Esophagus squamous epithelium (tissue), 5 donors: ENCODE results near the gene UBL3. TPM values are rescaled to one million over a fixed set of nuclear protein-coding genes. Genes with fewer than 3 reads are reported as not detected.

ENCODE experiments used
- DNase-seq: peaks from one replicate; lab custom pipeline; 2025; lab: John Stamatoyannopoulos, UW
- H3K27ac ChIP-seq, 4 donors: fragments of 200-600 bp; sonication (generic); one replicate each; pipeline ENCODE4 v1.5.1; 2016 to 2019; ENCODE audit warnings: mild to moderate bottlenecking in 1 of 4
- H3K27me3 ChIP-seq, 4 donors: fragments of 200-600 bp; sonication (generic); 1 replicate in 3 of 4; 2 replicates in 1 of 4; pipeline versions ENCODE4 v1.5.1 to v1.6.0; 2017 to 2021; ENCODE audit warnings: antibody characterized with exemption in 1 of 4
- H3K36me3 ChIP-seq, 3 donors: fragments of 200-600 bp; sonication (generic); one replicate each; pipeline ENCODE4 v1.5.1; 2016 to 2019
- H3K4me1 ChIP-seq, 3 donors: fragments of 200-600 bp; sonication (generic); one replicate each; pipeline ENCODE4 v1.5.1; 2017 to 2019
- H3K4me3 ChIP-seq, 4 donors: fragments of 200-600 bp; sonication (generic); 1 replicate in 3 of 4; 2 replicates in 1 of 4; pipeline ENCODE4 v1.5.1; 2016 to 2019; ENCODE audit warnings: mild to moderate bottlenecking in 2 of 4, moderate library complexity in 1 of 4
- H3K9me3 ChIP-seq, 3 donors: fragments of 200-600 bp; sonication (generic); one replicate each; pipeline ENCODE4 v1.5.1; 2016 to 2019
- POLR2A ChIP-seq, 4 donors: fragments of 450-650 bp; IDR thresholded peaks; one replicate each; pipeline ENCODE4 v1.6.1; 2017; ENCODE audit warnings: antibody characterized with exemption in 4 of 4, mild to moderate bottlenecking in 4 of 4, moderate library complexity in 3 of 4
- WGBS, 2 donors: methylation state at CpG; one replicate each; pipeline ENCODE4 v1.1.5; 2018; 5-methylcytosine and 5-hydroxymethylcytosine counted together
- intact Hi-C: fragments of 100-400 bp; cut with DNase I; formaldehyde crosslinking; loops from one replicate; pipeline ENCODE4 v1.15.0; 2022
- total RNA-seq, 4 donors: library from RNA; depleted of rRNA; stranded (reverse); fragments of >200 nt; gene quantifications; one replicate each; pipeline ENCODE4 v1.1.0, GENCODE V29; 2016
- TF ChIP-seq, protein P1 (sequence below), 6 experiments: fragments of 450-650 bp in 4 of 6; fragments of 200-600 bp in 2 of 6; sonication (generic) in 2 of 6; IDR thresholded peaks; one replicate each; pipeline ENCODE4 v1.5.1; 2016 to 2019; ENCODE audit warnings: antibody characterized with exemption in 6 of 6, mild to moderate bottlenecking in 4 of 6, moderate library complexity in 4 of 6
- donor health status: DM: yes; HTN: yes; CAD: no.

Gene UBL3
- total RNA-seq, 4 donors from 2014 or later: 28.1 to 47.1 (median 35.4) TPM

DNA sequence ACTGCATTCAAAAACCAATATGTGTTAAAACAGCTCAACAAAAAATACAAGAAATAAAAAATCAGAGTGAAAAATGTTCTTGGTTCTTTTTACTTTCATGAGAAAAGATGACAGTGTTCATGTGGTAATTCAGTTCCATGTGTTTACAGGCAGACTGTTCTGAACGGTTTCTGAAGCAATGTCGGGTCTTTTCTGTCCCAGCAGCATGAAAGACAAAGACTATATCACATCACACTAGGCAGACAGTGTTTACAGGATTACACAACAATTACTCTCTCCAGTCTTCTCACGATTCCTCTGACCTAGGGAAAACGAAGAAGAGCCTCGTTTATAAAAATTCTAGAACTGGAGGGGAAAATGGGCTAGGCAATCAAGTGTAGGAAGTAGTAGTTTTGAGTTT is 83.4 kb downstream of the UBL3 start:
- Histone ChIP-seq H3K4me1 (peaks cover 0 to 5% (median 0%) of the 10 kb centered on the region in 3 donors), H3K27me3 (no peaks in the 10 kb centered on the region), H3K9me3 (no peaks in the 10 kb centered on the region), H3K36me3 (peaks cover 0 to 46% (median 0%) of the 10 kb centered on the region in 3 donors), H3K4me3 (no peak overlapping the region), H3K27ac (no peak overlapping the region)
- DNase-seq: no peak
- TF ChIP-seq POLR2A (IDR thresholded peaks at IDR 0.05): no peak
- TF ChIP-seq, protein P1, sequence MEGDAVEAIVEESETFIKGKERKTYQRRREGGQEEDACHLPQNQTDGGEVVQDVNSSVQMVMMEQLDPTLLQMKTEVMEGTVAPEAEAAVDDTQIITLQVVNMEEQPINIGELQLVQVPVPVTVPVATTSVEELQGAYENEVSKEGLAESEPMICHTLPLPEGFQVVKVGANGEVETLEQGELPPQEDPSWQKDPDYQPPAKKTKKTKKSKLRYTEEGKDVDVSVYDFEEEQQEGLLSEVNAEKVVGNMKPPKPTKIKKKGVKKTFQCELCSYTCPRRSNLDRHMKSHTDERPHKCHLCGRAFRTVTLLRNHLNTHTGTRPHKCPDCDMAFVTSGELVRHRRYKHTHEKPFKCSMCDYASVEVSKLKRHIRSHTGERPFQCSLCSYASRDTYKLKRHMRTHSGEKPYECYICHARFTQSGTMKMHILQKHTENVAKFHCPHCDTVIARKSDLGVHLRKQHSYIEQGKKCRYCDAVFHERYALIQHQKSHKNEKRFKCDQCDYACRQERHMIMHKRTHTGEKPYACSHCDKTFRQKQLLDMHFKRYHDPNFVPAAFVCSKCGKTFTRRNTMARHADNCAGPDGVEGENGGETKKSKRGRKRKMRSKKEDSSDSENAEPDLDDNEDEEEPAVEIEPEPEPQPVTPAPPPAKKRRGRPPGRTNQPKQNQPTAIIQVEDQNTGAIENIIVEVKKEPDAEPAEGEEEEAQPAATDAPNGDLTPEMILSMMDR (IDR thresholded peaks at IDR 0.05): no peak
- WGBS, 2 donors: 63 to 82% methylated on average over 5 of the region's 5 CpGs
- intact Hi-C loops: no loop called here

DNA sequence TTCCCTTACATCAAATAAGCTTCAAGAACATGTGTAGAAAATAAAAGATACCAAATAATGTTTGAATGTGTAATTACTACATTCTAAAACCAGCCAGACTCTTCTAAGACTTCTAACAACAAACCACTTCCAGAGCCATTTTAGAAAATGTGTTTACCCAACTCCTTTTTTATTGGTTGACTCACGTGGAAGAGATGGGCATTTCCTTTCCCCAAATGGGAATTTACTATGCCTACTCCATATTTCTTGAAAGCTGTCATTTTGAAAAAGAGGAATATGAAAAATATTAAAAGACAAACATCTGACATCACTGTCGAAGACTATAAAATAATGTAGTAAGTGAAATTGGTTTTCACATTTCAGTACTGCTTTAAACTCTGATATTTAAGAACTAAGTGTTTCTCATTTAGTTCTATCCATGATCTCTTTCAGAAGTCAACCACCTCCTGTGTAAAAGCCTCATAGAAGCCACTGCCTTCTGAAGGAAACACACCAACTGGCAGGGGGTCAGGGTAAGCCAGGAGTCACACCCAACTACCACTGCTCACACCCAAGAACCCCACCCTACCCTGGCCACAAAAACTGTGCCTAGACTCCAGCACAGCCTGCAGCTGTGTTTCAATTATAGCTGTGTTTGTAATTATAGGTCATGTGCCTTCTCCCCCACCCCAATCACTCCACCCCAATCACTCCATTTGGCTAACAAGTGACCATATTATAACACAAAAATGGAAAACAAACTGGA is 86.8 kb downstream of the UBL3 start:
- no peaks in the 10 kb centered on the region for H3K27me3 ChIP-seq
- peaks cover 0 to 29% (median 0%) of the 10 kb centered on the region in 3 donors for H3K36me3 ChIP-seq
- no peaks in the 10 kb centered on the region for H3K9me3 ChIP-seq
- H3K4me1 ChIP-seq: peaks cover 0 to 5% (median 0%) of the 10 kb centered on the region in 3 donors
- TF ChIP-seq POLR2A (IDR thresholded peaks at IDR 0.05): no peak
- TF ChIP-seq, protein P1 (IDR thresholded peaks at IDR 0.05): no peak
- 85 to 88% methylated on average over 2 of the region's 2 CpGs for WGBS, 2 donors
- no peak for DNase-seq
- no peak overlapping the region for H3K4me3 ChIP-seq
- intact Hi-C loops: no loop called here
- no peak overlapping the region for H3K27ac ChIP-seq

DNA sequence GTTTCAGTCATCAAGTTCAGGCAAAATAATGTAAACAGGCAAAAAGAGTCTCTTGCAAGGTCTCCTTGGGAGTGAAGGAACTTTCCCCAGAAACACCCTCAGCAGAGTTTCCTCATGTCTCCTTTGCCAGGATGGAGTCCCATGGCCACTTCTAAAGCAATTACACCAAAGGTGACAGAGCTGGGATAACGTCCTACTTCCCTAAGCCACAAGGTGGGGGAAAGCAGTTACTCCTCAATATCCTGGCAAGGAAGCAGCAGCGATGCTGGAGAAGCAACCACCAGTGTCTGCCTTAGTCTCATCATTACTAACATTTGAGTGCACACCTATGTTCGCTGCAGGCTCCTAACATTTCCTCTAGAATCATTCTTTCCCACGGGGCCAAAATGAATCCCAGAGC is 88.6 kb downstream of the UBL3 start:
- Histone ChIP-seq H3K4me3 (no peak overlapping the region), H3K27me3 (no peaks in the 10 kb centered on the region), H3K9me3 (no peaks in the 10 kb centered on the region), H3K36me3 (peaks cover 0 to 21% (median 0%) of the 10 kb centered on the region in 3 donors), H3K4me1 (peaks cover 0 to 5% (median 0%) of the 10 kb centered on the region in 3 donors), H3K27ac (no peak overlapping the region)
- DNase-seq: no peak
- TF ChIP-seq, protein P1 (IDR thresholded peaks at IDR 0.05): no peak
- no peak for TF ChIP-seq POLR2A (IDR thresholded peaks at IDR 0.05)
- intact Hi-C loops: no loop called here
- WGBS, 2 donors: 76 to 91% methylated on average over 2 to 4 of the region's 4 CpGs

DNA sequence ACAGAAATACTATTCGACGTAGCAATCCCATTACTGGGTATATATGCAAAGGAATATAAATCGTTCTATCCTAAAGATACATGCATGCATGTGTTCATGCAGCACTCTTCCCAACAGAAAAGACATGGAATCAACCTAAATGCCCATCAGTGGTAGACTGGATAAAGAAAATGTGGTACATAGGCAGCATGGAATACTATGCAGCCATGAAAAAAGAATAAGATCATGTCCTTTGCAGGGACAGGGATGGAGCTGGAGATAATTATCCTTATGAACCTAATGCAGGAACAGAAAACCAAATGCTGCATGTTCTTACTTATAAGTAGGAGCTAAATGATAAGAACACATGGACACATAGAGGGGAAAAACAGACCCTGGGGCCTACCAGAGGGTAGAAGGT is 89.3 kb downstream of the UBL3 start:
- no peak for TF ChIP-seq POLR2A (IDR thresholded peaks at IDR 0.05)
- TF ChIP-seq, protein P1 (IDR thresholded peaks at IDR 0.05): no peak
- H3K9me3 ChIP-seq: no peaks in the 10 kb centered on the region

DNA sequence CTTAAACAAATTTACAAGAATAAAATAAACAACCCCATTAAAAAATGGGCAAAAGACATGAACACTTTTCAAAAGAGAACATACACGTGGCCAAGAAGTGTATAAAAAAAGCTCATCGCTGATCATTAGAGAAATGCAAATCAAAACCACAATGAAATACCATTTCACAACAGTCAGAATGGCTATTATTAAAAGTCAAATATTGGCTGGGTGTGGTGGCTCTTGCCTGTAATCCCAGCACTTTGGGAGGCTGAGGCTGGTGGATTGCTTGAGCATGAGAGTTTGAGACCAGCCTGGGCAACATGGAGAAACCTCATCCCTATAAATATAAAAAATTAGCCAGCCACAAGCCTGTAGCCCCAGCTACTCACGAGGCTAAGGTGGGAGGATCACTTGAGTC is 89.9 kb downstream of the UBL3 start:
- Histone ChIP-seq H3K4me1 (peaks cover 0 to 5% (median 0%) of the 10 kb centered on the region in 3 donors), H3K27me3 (no peaks in the 10 kb centered on the region), H3K4me3 (no peak overlapping the region), H3K27ac (no peak overlapping the region), H3K9me3 (no peaks in the 10 kb centered on the region), H3K36me3 (peaks cover 0 to 8% (median 0%) of the 10 kb centered on the region in 3 donors)
- intact Hi-C loops: no loop called here
- TF ChIP-seq, protein P1 (IDR thresholded peaks at IDR 0.05): no peak
- TF ChIP-seq POLR2A (IDR thresholded peaks at IDR 0.05): no peak
- 51 to 65% methylated on average over 3 of the region's 3 CpGs for WGBS, 2 donors
- DNase-seq: no peak

More for the DNA sequence above, 89.3 kb downstream of the UBL3 start:
- intact Hi-C loops: no loop called here
- no peak overlapping the region for H3K27ac ChIP-seq
- H3K4me3 ChIP-seq: no peak overlapping the region
- 63 to 72% methylated on average over 3 of the region's 3 CpGs for WGBS, 2 donors
- peaks cover 0 to 5% (median 0%) of the 10 kb centered on the region in 3 donors for H3K4me1 ChIP-seq
- DNase-seq: no peak
- no peaks in the 10 kb centered on the region for H3K27me3 ChIP-seq
- H3K36me3 ChIP-seq: peaks cover 0 to 15% (median 0%) of the 10 kb centered on the region in 3 donors
